Measurements from ENCODE around the gene ENPP3.
A peak's percentile ranks its signal among the peaks of the same experiment; 100 is the strongest.

GRCh38 chr6:131731224-131731623 lies 94.1 kb downstream of the ENPP3 start:
- TF ChIP-seq MAFK (conservative IDR thresholded peaks at IDR 0.05 in 1 of 2, IDR thresholded peaks at IDR 0.05 in 1 of 2; ENCODE audit: low read length in 2 of 2) (peak; percentile 24 to 65; a peak in 3 of 4 replicates), REST (IDR thresholded peaks at IDR 0.05; ENCODE audit: borderline replicate concordance in 1 of 2, low read depth in 1 of 2, low read length in 2 of 2) (no peak), POLR2A (IDR thresholded peaks at IDR 0.05; ENCODE audit: insufficient read depth in 1 of 2, low read depth in 2 of 2, low read length in 2 of 2) (no peak), SP5 (CRISPR knock-in tag; IDR thresholded peaks at IDR 0.05; ENCODE audit: borderline replicate concordance, low read depth) (no peak), SRSF4 (IDR thresholded peaks at IDR 0.05; ENCODE audit: low read depth, low read length, poor library complexity, severe bottlenecking) (no peak), CTCF (CRISPR knock-in tag; IDR thresholded peaks at IDR 0.05) (no peak), ZNF10 (CRISPR knock-in tag; IDR thresholded peaks at IDR 0.05; ENCODE audit: borderline replicate concordance, low read depth) (no peak), U2AF1 (optimal IDR thresholded peaks at IDR 0.05; ENCODE audit: low read depth, low read length) (no peak), ZBTB21 (CRISPR knock-in tag; IDR thresholded peaks at IDR 0.05) (no peak), POLR2G (IDR thresholded peaks at IDR 0.05; ENCODE audit: low read depth, low read length) (no peak), PRMT3 (CRISPR knock-in tag; IDR thresholded peaks at IDR 0.05; ENCODE audit: borderline replicate concordance, low read depth) (no peak), ZKSCAN1 (IDR thresholded peaks at IDR 0.05; ENCODE audit: low read length) (no peak), EP300 (IDR thresholded peaks at IDR 0.05; ENCODE audit: low read depth in 2 of 2, low read length in 2 of 2) (no peak), EP300 (CRISPR knock-in tag; IDR thresholded peaks at IDR 0.05; ENCODE audit: borderline replicate concordance) (no peak)
